Dermis microvascular lymphatic vessel endothelial cell (primary cell): ENCODE measurements around the gene KRTAP12-3. TPM values are rescaled to one million over a fixed set of nuclear protein-coding genes. Genes with fewer than 3 reads are reported as not detected.
"Not testable (repeated sequence)": the region's sequence is repeated elsewhere in the genome, so short reads cannot be mapped to it uniquely, and the experiment has no call there.

Experiments
- DNase-seq, 2 donors: peaks; one replicate each; pipeline versions ENCODE4 v3.0.0 to v3.0.0-alpha.2; 2010; ENCODE audit warnings: low read depth in 2 of 2
- total RNA-seq: library from RNA; depleted of rRNA; stranded (reverse); fragments of >200 nt; gene quantifications from 2 replicates; pipeline ENCODE4 v1.2.1, GENCODE V29; 2014

The KRTAP12-3 gene
- total RNA-seq, 1 donor from 2014 or later, result not detected

GRCh38 chr21:44650265-44650972 is 7.3 kb upstream of the KRTAP12-3 start:
- DNase-seq, result no peak

- DNase-seq, result no peak
Observed at GRCh38 chr21:44650973-44651675, 6.6 kb upstream of the KRTAP12-3 start.

GRCh38 chr21:44653123-44653522 is 4.6 kb upstream of the KRTAP12-3 start:
- no peak for DNase-seq

- no peak for DNase-seq
Observed at GRCh38 chr21:44653656-44654575, 3.8 kb upstream of the KRTAP12-3 start.

- no peak for DNase-seq
Observed at GRCh38 chr21:44654576-44655175, 3.1 kb upstream of the KRTAP12-3 start, which contains the start of gene KRTAP12-4. TSS of gene KRTAP12-4 (minus strand) at chr21:44654659. CDS start at chr21:44654614, 45 bp downstream.

GRCh38 chr21:44656868-44657267 is 864 bp upstream of the KRTAP12-3 start:
- no peak for DNase-seq

GRCh38 chr21:44658541-44658910 is 794 bp downstream of the KRTAP12-3 start:
- no peak for DNase-seq

- no peak for DNase-seq
Observed at GRCh38 chr21:44658913-44659595, 1.3 kb downstream of the KRTAP12-3 start.

- not testable (repeated sequence) for DNase-seq
Observed at GRCh38 chr21:44661567-44661966, 3.8 kb downstream of the KRTAP12-3 start.

GRCh38 chr21:44664691-44665090 is 7.0 kb downstream of the KRTAP12-3 start:
- no peak for DNase-seq

GRCh38 chr21:44666401-44667320 is 8.9 kb downstream of the KRTAP12-3 start, which contains the start of gene KRTAP12-2:
TSS of gene KRTAP12-2 (minus strand) at chr21:44666927. CDS start at chr21:44666886, 41 bp downstream.
- no peak for DNase-seq

GRCh38 chr21:44667612-44668011 is 9.9 kb downstream of the KRTAP12-3 start:
- no peak for DNase-seq

GRCh38 chr21:44670642-44671432 is 13.1 kb downstream of the KRTAP12-3 start:
- no peak for DNase-seq

GRCh38 chr21:44671911-44672310 is 14.2 kb downstream of the KRTAP12-3 start:
- DNase-seq, result no peak

GRCh38 chr21:44677881-44678280 is 20.1 kb downstream of the KRTAP12-3 start:
- DNase-seq, result no peak

GRCh38 chr21:44681152-44681551 is 23.4 kb downstream of the KRTAP12-3 start:
- DNase-seq, result no peak

GRCh38 chr21:44681861-44682579 is 24.3 kb downstream of the KRTAP12-3 start, which contains the start of gene KRTAP12-1:
TSS of gene KRTAP12-1 (minus strand) at chr21:44682163. CDS start at chr21:44682123, 40 bp downstream.
- no peak for DNase-seq

GRCh38 chr21:44682580-44683151 is 24.9 kb downstream of the KRTAP12-3 start:
- DNase-seq, result no peak
